Parathyroid adenoma (tissue), 2 donors: Measurements from ENCODE around the gene CTU2.

Source experiments
- H2AFZ ChIP-seq: fragments of 300-600 bp; sonication (generic); one replicate; pipeline ENCODE4 v1.7.0; 2017; ENCODE audit warnings: antibody characterized with exemption, mild to moderate bottlenecking
- H3K27ac ChIP-seq: fragments of 300-600 bp; sonication (generic); one replicate; pipeline ENCODE4 v1.7.0; 2017
- H3K27me3 ChIP-seq: fragments of 300-600 bp; sonication (generic); one replicate; pipeline ENCODE4 v1.7.0; 2017; ENCODE audit warnings: low read length; ENCODE audit not compliant: control insufficient read depth, insufficient read depth
- H3K36me3 ChIP-seq: fragments of 300-600 bp; sonication (generic); one replicate; pipeline ENCODE4 v1.7.0; 2017; ENCODE audit warnings: low read length; ENCODE audit not compliant: control insufficient read depth, insufficient read depth
- H3K4me1 ChIP-seq: fragments of 300-600 bp; sonication (generic); one replicate; pipeline ENCODE4 v1.7.0; 2017; ENCODE audit warnings: control low read depth
- H3K4me2 ChIP-seq: fragments of 300-600 bp; sonication (generic); one replicate; pipeline ENCODE4 v1.7.0; 2017; ENCODE audit warnings: low read length
- H3K4me3 ChIP-seq: fragments of 300-600 bp; sonication (generic); one replicate; pipeline ENCODE4 v1.7.0; 2017; ENCODE audit warnings: low read depth, low read length
- H3K79me2 ChIP-seq: fragments of 300-600 bp; sonication (generic); one replicate; pipeline ENCODE4 v1.7.0; 2017; ENCODE audit warnings: control low read depth
- H3K9ac ChIP-seq: fragments of 300-600 bp; sonication (generic); one replicate; pipeline ENCODE4 v1.7.0; 2017; ENCODE audit warnings: mild to moderate bottlenecking
- H3K9me3 ChIP-seq: fragments of 300-600 bp; sonication (generic); one replicate; pipeline ENCODE4 v1.7.0; 2017; ENCODE audit warnings: low read length; ENCODE audit not compliant: control insufficient read depth
- CTCF ChIP-seq: fragments of 300-600 bp; sonication (generic); IDR thresholded peaks from one replicate; pipeline ENCODE4 v1.7.0; 2017; ENCODE audit warnings: antibody characterized with exemption, mild to moderate bottlenecking
- donor health status: primary hyperparathyroidism.

Gene CTU2

DNA sequence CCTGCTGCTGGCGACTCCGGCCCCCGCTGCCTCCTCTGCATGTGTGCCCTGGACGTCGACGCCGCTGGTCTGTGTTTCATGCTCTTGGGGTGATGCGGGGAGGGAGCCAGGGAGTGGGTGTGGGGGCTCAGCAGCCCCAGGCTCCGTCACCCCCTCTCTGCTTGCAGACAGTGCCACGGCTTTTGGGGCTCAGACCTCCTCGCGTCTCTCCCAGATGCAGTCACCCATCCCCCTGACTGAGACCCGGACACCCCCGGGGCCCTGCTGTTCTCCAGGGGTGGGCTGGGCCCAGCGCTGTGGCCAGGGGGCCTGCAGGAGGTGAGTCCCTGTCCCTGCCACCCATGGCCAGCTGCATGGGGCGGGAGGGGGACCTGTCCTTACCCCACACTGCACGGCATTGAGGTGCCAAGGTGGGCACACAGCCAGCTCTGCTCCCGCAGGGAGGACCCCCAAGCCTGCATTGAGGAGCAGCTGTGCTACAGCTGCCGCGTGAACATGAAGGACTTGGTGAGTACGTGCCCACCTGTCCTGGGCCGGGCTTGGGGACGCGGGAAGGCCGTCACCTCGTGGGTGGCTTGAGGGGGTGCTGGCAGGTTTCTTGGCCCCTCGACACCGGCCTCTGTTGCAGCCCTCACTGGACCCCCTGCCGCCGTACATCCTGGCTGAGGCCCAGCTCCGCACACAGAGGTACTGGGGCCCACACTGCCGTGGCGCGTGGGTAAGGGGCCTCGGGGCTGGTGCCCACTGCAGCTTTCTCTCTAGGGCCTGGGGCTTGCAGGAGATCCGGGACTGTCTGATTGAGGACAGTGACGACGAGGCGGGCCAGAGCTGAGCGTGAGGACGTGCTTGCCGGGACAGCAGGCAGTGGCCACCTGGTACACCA, 8.4 kb downstream of the CTU2 start:
- Histone ChIP-seq H3K9me3 (no peaks in the 10 kb centered on the region), H3K27ac (no peak overlapping the region), H3K27me3 (no peaks in the 10 kb centered on the region), H3K36me3 (no peaks in the 10 kb centered on the region), H3K9ac (no peak overlapping the region), H3K4me1 (no peaks in the 10 kb centered on the region), H3K4me2 (no peak overlapping the region), H3K79me2 (no peaks in the 10 kb centered on the region), H2AFZ (no peak overlapping the region), H3K4me3 (no peak overlapping the region)
- no peak for TF ChIP-seq CTCF

GRCh38 chr16:88715312-88716190, 9.2 kb downstream of the CTU2 start:
- no peaks in the 10 kb centered on the region for H3K9me3 ChIP-seq
- no peak overlapping the region for H3K9ac ChIP-seq
- H3K27me3 ChIP-seq: no peaks in the 10 kb centered on the region
- no peak overlapping the region for H3K4me3 ChIP-seq
- H3K4me1 ChIP-seq: no peaks in the 10 kb centered on the region
- H3K36me3 ChIP-seq: no peaks in the 10 kb centered on the region
- no peak overlapping the region for H2AFZ ChIP-seq
- no peak overlapping the region for H3K4me2 ChIP-seq
- TF ChIP-seq CTCF: no peak
- H3K27ac ChIP-seq: no peak overlapping the region
- no peaks in the 10 kb centered on the region for H3K79me2 ChIP-seq

DNA sequence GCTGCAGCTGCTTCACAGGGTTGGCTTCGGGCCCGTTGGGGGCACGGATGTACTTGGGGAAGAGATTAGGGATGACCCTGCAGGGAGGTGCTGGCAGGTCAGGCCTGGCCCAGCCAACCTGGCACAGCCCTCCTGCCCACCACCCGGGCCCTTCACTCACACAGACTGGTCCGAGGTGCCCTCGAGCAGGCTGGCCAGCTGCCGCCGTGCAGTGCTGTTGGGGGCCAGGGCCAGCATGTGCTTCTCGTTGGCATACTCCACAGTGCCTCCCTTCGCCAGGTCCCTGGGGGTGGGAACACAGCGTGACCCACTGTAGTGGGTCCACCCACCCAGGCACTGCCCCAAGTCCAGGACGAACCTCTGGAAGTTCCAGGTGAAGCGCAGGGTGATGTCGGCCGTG, 9.9 kb downstream of the CTU2 start:
- Histone ChIP-seq H3K4me2 (no peak overlapping the region), H2AFZ (no peak overlapping the region), H3K27ac (no peak overlapping the region), H3K9ac (no peak overlapping the region), H3K36me3 (no peaks in the 10 kb centered on the region), H3K79me2 (no peaks in the 10 kb centered on the region), H3K27me3 (no peaks in the 10 kb centered on the region), H3K4me3 (no peak overlapping the region), H3K9me3 (no peaks in the 10 kb centered on the region), H3K4me1 (no peaks in the 10 kb centered on the region)
- no peak for TF ChIP-seq CTCF

DNA sequence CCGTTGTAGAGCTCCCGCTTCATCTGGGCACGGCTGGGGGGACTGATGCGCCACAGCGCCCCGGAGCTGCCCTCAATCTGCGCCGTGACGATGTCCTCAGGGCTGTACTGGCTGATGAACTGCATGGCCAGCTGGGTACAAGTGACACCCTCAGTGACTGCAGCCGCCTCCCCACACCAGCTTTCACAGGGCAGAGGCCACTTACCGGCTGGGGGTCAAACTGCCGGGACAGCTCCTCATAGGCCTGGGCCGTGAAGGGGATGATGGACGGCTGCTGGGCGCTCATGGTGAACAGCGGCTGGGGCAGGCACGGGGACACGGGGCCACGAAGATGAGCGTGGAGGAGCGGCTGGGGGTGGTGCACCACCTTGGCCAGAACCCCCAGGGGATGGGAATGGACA, 10.3 kb downstream of the CTU2 start:
- H3K27ac ChIP-seq: no peak overlapping the region
- no peak overlapping the region for H3K4me2 ChIP-seq
- H3K9ac ChIP-seq: no peak overlapping the region
- H3K79me2 ChIP-seq: no peaks in the 10 kb centered on the region
- H3K36me3 ChIP-seq: no peaks in the 10 kb centered on the region
- no peak overlapping the region for H2AFZ ChIP-seq
- no peak for TF ChIP-seq CTCF
- no peaks in the 10 kb centered on the region for H3K27me3 ChIP-seq
- no peak overlapping the region for H3K4me3 ChIP-seq
- H3K9me3 ChIP-seq: no peaks in the 10 kb centered on the region
- no peaks in the 10 kb centered on the region for H3K4me1 ChIP-seq
